ENCODE measurements around the gene SPATA3.

The SPATA3 gene

GRCh38 chr2:231051116-231051515, 55.2 kb downstream of the SPATA3 start:
- DNase-seq: no peak

DNA sequence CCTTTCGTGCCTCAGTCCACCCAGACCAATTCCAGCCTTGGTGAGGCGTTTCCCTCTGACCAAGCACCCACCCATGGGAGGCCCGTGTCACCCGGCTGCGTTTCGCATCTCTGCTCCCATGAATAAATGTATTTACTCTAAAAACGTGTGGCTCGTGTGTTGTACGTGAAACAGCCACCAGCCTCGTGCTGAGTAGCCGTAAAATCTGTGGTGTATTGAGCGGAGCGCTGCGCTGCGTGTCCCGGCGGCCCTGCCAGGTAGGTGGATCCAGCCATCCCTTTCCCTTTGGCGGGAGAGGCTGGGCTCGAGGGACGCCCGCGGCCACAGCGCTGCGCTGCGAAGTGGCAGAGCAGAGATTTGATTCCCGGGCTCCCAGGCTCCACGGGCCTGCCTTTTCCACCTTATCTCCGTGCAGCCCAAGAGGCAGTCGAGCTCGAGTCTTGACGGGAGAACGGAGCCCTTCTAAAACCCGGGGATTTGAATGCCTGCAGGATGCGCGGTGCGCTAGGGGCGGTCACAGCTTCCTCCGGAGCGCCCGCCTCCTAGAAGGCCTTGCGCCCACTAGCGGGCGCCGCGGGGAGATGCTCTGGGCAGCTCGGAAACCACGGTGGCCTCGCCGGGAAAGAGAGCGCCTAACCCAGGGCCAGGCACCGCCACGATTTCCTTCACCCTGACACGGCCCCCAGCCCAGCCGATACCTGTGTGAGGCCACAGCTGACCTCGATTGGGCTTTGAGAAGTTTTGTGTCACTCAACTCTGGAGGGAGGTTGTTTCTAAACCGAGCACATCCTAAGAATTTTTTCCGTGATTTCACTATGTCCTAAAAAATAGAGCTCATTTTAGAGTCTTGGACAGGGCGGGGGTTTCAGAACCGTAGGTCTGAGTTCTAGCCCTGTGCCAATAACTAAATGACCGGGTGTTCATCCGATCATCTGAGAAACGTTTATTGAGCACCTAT, 56.9 kb downstream of the SPATA3 start:
- peak; percentile 76 for DNase-seq

- no peak for DNase-seq
Observed at GRCh38 chr2:231053846-231054245, 57.9 kb downstream of the SPATA3 start.

GRCh38 chr2:231056453-231057416, 60.8 kb downstream of the SPATA3 start, which contains the start of gene PSMD1:
TSS of gene PSMD1 (plus strand) at chr2:231056867. CDS start at chr2:231057026, 159 bp downstream.
- DNase-seq: peak; percentile 92

- no peak for DNase-seq
Observed at GRCh38 chr2:231057590-231057989, 61.7 kb downstream of the SPATA3 start.

Data from T-helper 9 cell (primary cell).